ENCODE results near the gene DNTTIP2. TPM values are rescaled to one million over a fixed set of nuclear protein-coding genes. Genes with fewer than 3 reads are reported as not detected.

The DNTTIP2 gene
- total RNA-seq, 4 donors from 2014 or later, result 13.8 to 63.4 (median 32.5) TPM

DNA sequence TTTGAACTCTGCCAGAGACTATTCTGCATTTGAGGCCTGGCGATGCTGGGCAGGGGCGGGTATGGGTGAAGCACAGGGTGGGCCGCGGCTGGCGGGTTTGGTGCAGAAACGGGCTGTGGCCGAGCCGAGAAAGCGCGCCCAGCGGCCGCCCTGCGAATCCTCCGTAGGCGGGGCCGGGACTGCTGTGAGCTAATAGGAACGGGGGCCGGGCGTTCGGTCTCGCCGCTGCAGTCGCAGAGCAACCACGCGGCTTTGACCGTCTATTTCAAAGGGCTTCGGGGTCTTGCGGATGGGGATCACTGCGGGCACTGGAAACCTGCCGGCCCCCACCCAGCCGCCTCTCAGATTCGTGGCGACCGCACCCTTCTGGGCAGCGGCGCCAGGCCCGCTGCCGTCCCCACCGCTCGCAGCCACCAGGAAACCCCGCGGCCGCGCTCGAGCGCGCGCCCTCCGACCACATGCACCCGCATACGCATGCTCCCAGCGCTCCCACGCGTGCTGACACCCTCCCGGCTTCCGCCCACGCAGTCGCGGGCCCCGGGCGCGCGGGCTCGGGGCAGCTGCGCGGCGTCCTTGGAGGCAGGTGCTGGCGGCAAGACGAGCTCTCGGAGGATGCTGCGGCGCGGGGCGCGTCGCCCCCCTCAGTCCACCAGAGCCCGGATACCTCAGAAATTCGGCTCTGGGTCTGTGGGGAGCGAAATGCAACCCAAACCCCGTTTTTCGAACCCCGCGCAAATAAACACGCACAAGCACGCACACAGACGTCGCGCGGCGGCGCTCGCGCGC lies 32.6 kb downstream of the DNTTIP2 start:
- DNase-seq, result peak; percentile 86 to 88
- H3K36me3 ChIP-seq, result no peaks in the 10 kb centered on the region
- H3K4me1 ChIP-seq, result peaks cover 0 to 5% of the 10 kb centered on the region in 2 donors
- H3K4me3 ChIP-seq, result peak overlapping the region; percentile 76 to 80
- peak overlapping the region; percentile 97 for H3K27ac ChIP-seq
- intact Hi-C loops (cut with DNase I; ENCODE audit: low total_unique reads), result loop anchor here (5.0 to 10.0 kb wide), 2 partner anchors 222 to 399 kb away; partner anchors contain the start of gene FNBP1L
- no peaks in the 10 kb centered on the region for H3K27me3 ChIP-seq
- no peaks in the 10 kb centered on the region for H3K9me3 ChIP-seq
- TF ChIP-seq, protein P1, sequence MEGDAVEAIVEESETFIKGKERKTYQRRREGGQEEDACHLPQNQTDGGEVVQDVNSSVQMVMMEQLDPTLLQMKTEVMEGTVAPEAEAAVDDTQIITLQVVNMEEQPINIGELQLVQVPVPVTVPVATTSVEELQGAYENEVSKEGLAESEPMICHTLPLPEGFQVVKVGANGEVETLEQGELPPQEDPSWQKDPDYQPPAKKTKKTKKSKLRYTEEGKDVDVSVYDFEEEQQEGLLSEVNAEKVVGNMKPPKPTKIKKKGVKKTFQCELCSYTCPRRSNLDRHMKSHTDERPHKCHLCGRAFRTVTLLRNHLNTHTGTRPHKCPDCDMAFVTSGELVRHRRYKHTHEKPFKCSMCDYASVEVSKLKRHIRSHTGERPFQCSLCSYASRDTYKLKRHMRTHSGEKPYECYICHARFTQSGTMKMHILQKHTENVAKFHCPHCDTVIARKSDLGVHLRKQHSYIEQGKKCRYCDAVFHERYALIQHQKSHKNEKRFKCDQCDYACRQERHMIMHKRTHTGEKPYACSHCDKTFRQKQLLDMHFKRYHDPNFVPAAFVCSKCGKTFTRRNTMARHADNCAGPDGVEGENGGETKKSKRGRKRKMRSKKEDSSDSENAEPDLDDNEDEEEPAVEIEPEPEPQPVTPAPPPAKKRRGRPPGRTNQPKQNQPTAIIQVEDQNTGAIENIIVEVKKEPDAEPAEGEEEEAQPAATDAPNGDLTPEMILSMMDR (IDR thresholded peaks at IDR 0.05), result peak; percentile 14 to 48 (median 40)
- peak in 1 of 2 donors; percentile 66 for TF ChIP-seq POLR2A (IDR thresholded peaks at IDR 0.05)

- Histone ChIP-seq H3K9me3 (no peaks in the 10 kb centered on the region), H3K4me3 (peak overlapping the region; percentile 76 to 80), H3K36me3 (no peaks in the 10 kb centered on the region), H3K27me3 (no peaks in the 10 kb centered on the region), H3K27ac (peak overlapping the region; percentile 97), H3K4me1 (peaks cover 0 to 5% of the 10 kb centered on the region in 2 donors)
- intact Hi-C loops (cut with DNase I; ENCODE audit: low total_unique reads), result loop anchor here (5.0 to 10.0 kb wide), 2 partner anchors 221 to 398 kb away; partner anchors contain the start of gene FNBP1L
- no peak for TF ChIP-seq POLR2A (IDR thresholded peaks at IDR 0.05)
- TF ChIP-seq, protein P1 (IDR thresholded peaks at IDR 0.05), result no peak
- peak in 1 of 2 donors; percentile 30 for DNase-seq
Observed at GRCh38 chr1:93845538-93846205, 33.3 kb downstream of the DNTTIP2 start.

- intact Hi-C loops (cut with DNase I; ENCODE audit: low total_unique reads), result loop anchor here (5.0 to 10.0 kb wide), 2 partner anchors 220 to 397 kb away; partner anchors contain the start of gene FNBP1L
- Histone ChIP-seq H3K27me3 (no peaks in the 10 kb centered on the region), H3K27ac (peak overlapping the region; percentile 97), H3K9me3 (no peaks in the 10 kb centered on the region), H3K4me3 (no peak overlapping the region), H3K36me3 (no peaks in the 10 kb centered on the region), H3K4me1 (peaks cover 0 to 5% of the 10 kb centered on the region in 2 donors)
- TF ChIP-seq, protein P1 (IDR thresholded peaks at IDR 0.05), result peak; percentile 69 to 81 (median 74)
- no peak for TF ChIP-seq POLR2A (IDR thresholded peaks at IDR 0.05)
- DNase-seq, result peak; percentile 34 to 68
Observed at GRCh38 chr1:93844262-93845045, 34.6 kb downstream of the DNTTIP2 start.

- TF ChIP-seq POLR2A (IDR thresholded peaks at IDR 0.05), result no peak
- TF ChIP-seq, protein P1 (IDR thresholded peaks at IDR 0.05), result no peak
- intact Hi-C loops (cut with DNase I; ENCODE audit: low total_unique reads), result loop anchor here (10.0 kb wide), 1 partner anchor 218 kb away; no protein-coding TSS in a partner anchor
- Histone ChIP-seq H3K27ac (no peak overlapping the region), H3K9me3 (no peaks in the 10 kb centered on the region), H3K36me3 (no peaks in the 10 kb centered on the region), H3K4me3 (no peak overlapping the region), H3K4me1 (peaks cover 0 to 5% of the 10 kb centered on the region in 2 donors), H3K27me3 (no peaks in the 10 kb centered on the region)
- DNase-seq, result no peak
Observed at GRCh38 chr1:93842750-93843500, 36.1 kb downstream of the DNTTIP2 start.

Measured in uterus (tissue), 4 donors.